Tibial nerve (tissue), 4 donors: ENCODE data around the gene SCGB1D1.

Source experiments
- EP300 ChIP-seq, 2 donors: sonication (generic); formaldehyde crosslinking; IDR thresholded peaks; one replicate each; pipeline ENCODE4 v1.6.1; 2017; ENCODE audit warnings: antibody characterized with exemption in 2 of 2, mild to moderate bottlenecking in 1 of 2
- POLR2A ChIP-seq, 2 donors: fragments of 450-650 bp; IDR thresholded peaks; one replicate each; pipeline ENCODE4 v1.6.1; 2017; ENCODE audit warnings: antibody characterized with exemption in 2 of 2, mild to moderate bottlenecking in 2 of 2, moderate library complexity in 2 of 2
- TF ChIP-seq, protein P1 (sequence below), 5 experiments: fragments of 200-600 bp in 3 of 5; fragments of 450-650 bp in 2 of 5; sonication (generic) in 3 of 5; IDR thresholded peaks; one replicate each; pipeline ENCODE4 v1.5.1; 2016 to 2019; ENCODE audit warnings: antibody characterized with exemption in 5 of 5, mild to moderate bottlenecking in 3 of 5, moderate library complexity in 2 of 5

DNA sequence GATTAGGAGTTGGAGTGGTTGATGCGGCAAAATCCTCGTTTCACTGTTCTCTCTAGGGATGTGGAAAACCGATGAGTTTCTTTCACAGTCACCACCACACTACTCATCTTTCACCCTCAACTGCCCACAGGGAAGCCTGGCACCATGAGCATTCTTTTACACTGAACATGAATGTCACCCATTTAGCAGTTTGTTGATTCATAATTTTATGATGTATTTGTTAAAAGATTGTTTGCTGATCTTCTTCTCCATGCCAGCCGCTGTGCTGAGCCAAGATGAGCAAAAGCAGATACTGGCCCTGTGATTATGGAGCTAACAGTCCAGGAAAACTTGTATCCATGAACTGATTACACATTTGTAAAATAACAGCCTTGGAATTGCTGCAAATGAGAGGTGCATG lies 48.1 kb downstream of the SCGB1D1 start:
- TF ChIP-seq, protein P1, sequence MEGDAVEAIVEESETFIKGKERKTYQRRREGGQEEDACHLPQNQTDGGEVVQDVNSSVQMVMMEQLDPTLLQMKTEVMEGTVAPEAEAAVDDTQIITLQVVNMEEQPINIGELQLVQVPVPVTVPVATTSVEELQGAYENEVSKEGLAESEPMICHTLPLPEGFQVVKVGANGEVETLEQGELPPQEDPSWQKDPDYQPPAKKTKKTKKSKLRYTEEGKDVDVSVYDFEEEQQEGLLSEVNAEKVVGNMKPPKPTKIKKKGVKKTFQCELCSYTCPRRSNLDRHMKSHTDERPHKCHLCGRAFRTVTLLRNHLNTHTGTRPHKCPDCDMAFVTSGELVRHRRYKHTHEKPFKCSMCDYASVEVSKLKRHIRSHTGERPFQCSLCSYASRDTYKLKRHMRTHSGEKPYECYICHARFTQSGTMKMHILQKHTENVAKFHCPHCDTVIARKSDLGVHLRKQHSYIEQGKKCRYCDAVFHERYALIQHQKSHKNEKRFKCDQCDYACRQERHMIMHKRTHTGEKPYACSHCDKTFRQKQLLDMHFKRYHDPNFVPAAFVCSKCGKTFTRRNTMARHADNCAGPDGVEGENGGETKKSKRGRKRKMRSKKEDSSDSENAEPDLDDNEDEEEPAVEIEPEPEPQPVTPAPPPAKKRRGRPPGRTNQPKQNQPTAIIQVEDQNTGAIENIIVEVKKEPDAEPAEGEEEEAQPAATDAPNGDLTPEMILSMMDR (IDR thresholded peaks at IDR 0.05) = no peak
- TF ChIP-seq POLR2A (IDR thresholded peaks at IDR 0.05) = no peak
- no peak for TF ChIP-seq EP300 (IDR thresholded peaks at IDR 0.05)
